GM23338 (cell line): Measurements from ENCODE around the gene SELENOO. TPM values are rescaled to one million over a fixed set of nuclear protein-coding genes. Genes with fewer than 3 reads are reported as not detected.

Experiments used
- ATAC-seq: fragments of 200-7000 bp; cut with Tn5 transposase; 3 replicates; pipeline ENCODE4 v1.9.1; 2020
- DNase-seq: peaks from one replicate; pipeline ENCODE4 v3.0.0-alpha.2; 2015; ENCODE audit warnings: low spot score
- H2AFZ ChIP-seq: fragments of 200-600 bp; sonication (generic); 2 replicates; pipeline ENCODE4 v1.8.0; 2016; ENCODE audit warnings: antibody characterized with exemption, mild to moderate bottlenecking, moderate library complexity
- H3F3A ChIP-seq: fragments of 200-600 bp; sonication (generic); replicated peaks from 2 replicates; pipeline ENCODE4 v1.8.0; 2017; ENCODE audit warnings: antibody characterized with exemption, mixed run types, low read depth
- H3K27ac ChIP-seq: fragments of 200-600 bp; sonication (generic); 2 replicates; pipeline ENCODE4 v1.6.1; 2016; ENCODE audit warnings: low read depth
- H3K27me3 ChIP-seq: fragments of 200-600 bp; sonication (generic); 2 replicates; pipeline ENCODE4 v1.8.0; 2016; ENCODE audit warnings: mild to moderate bottlenecking, mixed run types, moderate library complexity; ENCODE audit not compliant: insufficient read depth
- H3K36me3 ChIP-seq: fragments of 200-600 bp; sonication (generic); 2 replicates; pipeline ENCODE4 v1.8.0; 2016; ENCODE audit warnings: mild to moderate bottlenecking; ENCODE audit not compliant: insufficient read depth
- H3K4me1 ChIP-seq: fragments of 200-600 bp; sonication (generic); 2 replicates; pipeline ENCODE4 v1.8.0; 2016; ENCODE audit warnings: mild to moderate bottlenecking, moderate library complexity; ENCODE audit not compliant: insufficient read depth
- H3K4me2 ChIP-seq: fragments of 200-600 bp; sonication (generic); 2 replicates; pipeline ENCODE4 v1.7.1; 2017; ENCODE audit warnings: mixed run types
- H3K4me3 ChIP-seq: fragments of 200-600 bp; sonication (generic); 2 replicates; pipeline ENCODE4 v1.6.1; 2016; ENCODE audit warnings: mixed run types
- H3K79me2 ChIP-seq: fragments of 200-600 bp; sonication (generic); replicated peaks from 2 replicates; pipeline ENCODE4 v1.8.0; 2017; ENCODE audit warnings: mild to moderate bottlenecking; ENCODE audit not compliant: insufficient read depth
- H3K9me2 ChIP-seq: fragments of 200-600 bp; sonication (generic); 2 replicates; pipeline ENCODE4 v1.8.0; 2017; ENCODE audit not compliant: insufficient read depth
- H4K20me1 ChIP-seq: fragments of 200-600 bp; sonication (generic); replicated peaks from 2 replicates; pipeline ENCODE4 v1.8.0; 2017; ENCODE audit warnings: mild to moderate bottlenecking; ENCODE audit not compliant: insufficient read depth
- H3K27ac Mint-ChIP-seq: 2 replicates; pipeline ENCODE4 v1.8.0; 2020; ENCODE audit warnings: inconsistent platforms, mild to moderate bottlenecking, moderate library complexity, mixed read lengths
- H3K27me3 Mint-ChIP-seq: 3 replicates; pipeline ENCODE4 v1.8.0; 2022; ENCODE audit warnings: low read depth, mild to moderate bottlenecking, moderate library complexity, mixed read lengths, inconsistent platforms; ENCODE audit not compliant: insufficient read depth, poor library complexity
- H3K36me3 Mint-ChIP-seq: 3 replicates; pipeline ENCODE4 v1.8.0; 2021; ENCODE audit warnings: low read depth, mild to moderate bottlenecking, inconsistent platforms, moderate library complexity, mixed read lengths
- H3K4me1 Mint-ChIP-seq: 3 replicates; pipeline ENCODE4 v1.8.0; 2020; ENCODE audit warnings: mild to moderate bottlenecking, inconsistent platforms, mixed read lengths
- H3K4me3 Mint-ChIP-seq: 3 replicates; pipeline ENCODE4 v1.8.0; 2021; ENCODE audit warnings: moderate library complexity, mild to moderate bottlenecking, inconsistent platforms, mixed read lengths
- H3K9me3 Mint-ChIP-seq: 3 replicates; pipeline ENCODE4 v1.8.0; 2020; ENCODE audit warnings: moderate library complexity, mild to moderate bottlenecking, inconsistent platforms, mixed read lengths
- CREB1 ChIP-seq: fragments of 250-450 bp; sonication (Bioruptor Pico); IDR thresholded peaks from 2 replicates; pipeline ENCODE4 v1.5.0; 2020; ENCODE audit warnings: low read depth, mild to moderate bottlenecking, moderate library complexity
- CTCF ChIP-seq, 2 experiments: fragments of 200-600 bp in 1 of 2; sonication (generic) in 1 of 2; conservative IDR thresholded peaks; 2 replicates each; pipeline versions ENCODE4 v1.5.1 to v1.6.1; 2016 to 2017; ENCODE audit warnings: antibody characterized with exemption in 2 of 2, low read depth in 2 of 2, mild to moderate bottlenecking in 2 of 2, moderate library complexity in 1 of 2
- ETS1 ChIP-seq: IDR thresholded peaks from 2 replicates; pipeline ENCODE4 v1.6.1; 2016; ENCODE audit warnings: antibody characterized with exemption
- EZH2 ChIP-seq: fragments of 200-600 bp; sonication (generic); IDR thresholded peaks from one replicate; pipeline ENCODE4 v1.8.0; 2017; ENCODE audit warnings: antibody characterized with exemption, mild to moderate bottlenecking, low read depth; ENCODE audit not compliant: unreplicated experiment
- EZH2phosphoT487 ChIP-seq: fragments of 200-600 bp; sonication (generic); IDR thresholded peaks from one replicate; pipeline ENCODE4 v1.8.1; 2018; ENCODE audit warnings: antibody characterized with exemption; ENCODE audit not compliant: unreplicated experiment
- JUNB ChIP-seq: IDR thresholded peaks from one replicate; pipeline ENCODE4 v1.6.1; 2016; ENCODE audit warnings: antibody characterized with exemption; ENCODE audit not compliant: unreplicated experiment
- NANOG ChIP-seq: IDR thresholded peaks from 2 replicates; pipeline ENCODE4 v1.6.1; 2016; ENCODE audit warnings: antibody characterized with exemption, borderline replicate concordance
- POLR2AphosphoS5 ChIP-seq: IDR thresholded peaks from 2 replicates; pipeline ENCODE4 v1.6.1; 2016; ENCODE audit warnings: antibody characterized with exemption, low read depth
- REST ChIP-seq: IDR thresholded peaks from one replicate; pipeline ENCODE4 v1.6.1; 2018; ENCODE audit warnings: antibody characterized with exemption; ENCODE audit not compliant: unreplicated experiment
- STAT1 ChIP-seq: IDR thresholded peaks from one replicate; pipeline ENCODE4 v1.6.1; 2016; ENCODE audit warnings: antibody characterized with exemption; ENCODE audit not compliant: unreplicated experiment
- ZNF114 ChIP-seq: fragments of 250-450 bp; sonication (Bioruptor Pico); IDR thresholded peaks from 2 replicates; pipeline ENCODE4 v1.5.0; 2020; ENCODE audit warnings: mild to moderate bottlenecking, moderate library complexity
- ZNF331 ChIP-seq: fragments of 250-450 bp; sonication (Bioruptor Pico); IDR thresholded peaks from 2 replicates; pipeline ENCODE4 v1.5.0; 2020; ENCODE audit warnings: low read depth, mild to moderate bottlenecking, moderate library complexity
- ZNF462 ChIP-seq: fragments of 250-450 bp; sonication (Bioruptor Pico); IDR thresholded peaks from 2 replicates; pipeline ENCODE4 v1.5.0; 2020; ENCODE audit warnings: mild to moderate bottlenecking, moderate library complexity
- polyA plus RNA-seq: library from polyadenylated mRNA; unstranded; fragments of >200 nt; fragmentation: Nextera tagmentation; extraction: Ambion mirVana; gene quantifications from 2 replicates; pipeline ENCODE4 v1.2.1, GENCODE V29; 2016
- total RNA-seq: library from RNA; depleted of rRNA; stranded (reverse); fragments of >200 nt; shearing (Covaris generic); gene quantifications from 2 replicates; pipeline ENCODE4 v1.2.3, GENCODE V29; 2014

SELENOO gene
- total and polyA plus RNA-seq, 2 experiments from 2014 or later: 6.8 to 21.3 TPM

GRCh38 chr22:50208939-50209892 lies 8.4 kb downstream of the SELENOO start:
- no peaks in the 10 kb centered on the region for H3K27me3 ChIP-seq
- no peak overlapping the region for H3K4me3 Mint-ChIP-seq
- ATAC-seq (no peak; the same call in 1 of the 3 replicates), DNase-seq (no peak)
- no peak overlapping the region for H3K27ac Mint-ChIP-seq
- TF ChIP-seq CTCF (conservative IDR thresholded peaks at IDR 0.05; ENCODE audit: low read depth in 2 of 2): no peak
- TF ChIP-seq NANOG: no peak
- no peak for TF ChIP-seq JUNB
- TF ChIP-seq ETS1: no peak
- TF ChIP-seq STAT1: no peak
- TF ChIP-seq CREB1 (CRISPR knock-in tag): no peak
- no peak for TF ChIP-seq REST
- TF ChIP-seq POLR2AphosphoS5: no peak
- TF ChIP-seq EZH2: no peak
- no peak for TF ChIP-seq EZH2phosphoT487
- no peak for TF ChIP-seq ZNF462 (CRISPR knock-in tag)
- no peak for TF ChIP-seq ZNF331 (CRISPR knock-in tag)
- no peak for TF ChIP-seq ZNF114 (CRISPR knock-in tag)
- H3K36me3 ChIP-seq: 0 out of 2 replicates have a peak, but pooled peaks cover 7% of the 10 kb centered on the region
- H2AFZ ChIP-seq: no peak overlapping the region
- H3K4me1 ChIP-seq: no peaks in the 10 kb centered on the region
- H3K9me3 Mint-ChIP-seq: no peaks in the 10 kb centered on the region; the same call in 2 of the 3 replicates
- H3K4me1 Mint-ChIP-seq: 0 out of 3 replicates have a peak, but pooled peaks cover 2% of the 10 kb centered on the region
- peaks cover 15% of the 10 kb centered on the region; the same call in 1 of the 2 replicates for H3K79me2 ChIP-seq
- H3K4me3 ChIP-seq: no peak overlapping the region
- H3K27ac ChIP-seq: no peak overlapping the region
- no peaks in the 10 kb centered on the region for H3K9me2 ChIP-seq
- H4K20me1 ChIP-seq: peaks cover 15% of the 10 kb centered on the region
- H3K36me3 Mint-ChIP-seq: peaks cover 44% of the 10 kb centered on the region
- H3K4me2 ChIP-seq: no peak overlapping the region
- peaks cover 9% of the 10 kb centered on the region for H3K27me3 Mint-ChIP-seq
- no peaks in the 10 kb centered on the region for H3F3A ChIP-seq
